HG03097 (cell line): Measurements from ENCODE around the gene PDE4B.
"Not testable (repeated sequence)": the region's sequence is repeated elsewhere in the genome, so short reads cannot be mapped to it uniquely, and the experiment has no call there.

ENCODE experiments used
- ATAC-seq: cut with Tn5 transposase; IDR thresholded peaks from one replicate; pipeline ENCODE4 v1.9.1; 2021; ENCODE audit not compliant: unreplicated experiment, low FRiP score

PDE4B gene

GRCh38 chr1:66108624-66109023, 315.9 kb downstream of the PDE4B start:
- ATAC-seq: no peak

- no peak for ATAC-seq
Measured at GRCh38 chr1:66112744-66113400, 320.2 kb downstream of the PDE4B start.

- ATAC-seq: no peak
Measured at GRCh38 chr1:66119148-66119547, 326.5 kb downstream of the PDE4B start.

GRCh38 chr1:66124670-66125069, 332.0 kb downstream of the PDE4B start:
- ATAC-seq: no peak

GRCh38 chr1:66128641-66129040, 335.9 kb downstream of the PDE4B start:
- not testable (repeated sequence) for ATAC-seq

- no peak for ATAC-seq
Measured at GRCh38 chr1:66132324-66132723, 339.6 kb downstream of the PDE4B start.

- no peak for ATAC-seq
Measured at GRCh38 chr1:66134004-66134403, 341.3 kb downstream of the PDE4B start.

- ATAC-seq: no peak
Measured at GRCh38 chr1:66135161-66135560, 342.5 kb downstream of the PDE4B start.

- not testable (repeated sequence) for ATAC-seq
Measured at GRCh38 chr1:66136423-66136822, 343.7 kb downstream of the PDE4B start.

- ATAC-seq: no peak
Measured at GRCh38 chr1:66137235-66137634, 344.5 kb downstream of the PDE4B start.

- ATAC-seq: no peak
Measured at GRCh38 chr1:66138613-66139012, 345.9 kb downstream of the PDE4B start.

GRCh38 chr1:66140072-66140471, 347.4 kb downstream of the PDE4B start:
- ATAC-seq: no peak

GRCh38 chr1:66143651-66144050, 351.0 kb downstream of the PDE4B start:
- no peak for ATAC-seq

GRCh38 chr1:66147226-66147835, 354.6 kb downstream of the PDE4B start:
- ATAC-seq: no peak

- ATAC-seq: no peak
Measured at GRCh38 chr1:66152034-66152433, 359.3 kb downstream of the PDE4B start.

GRCh38 chr1:66154394-66154793, 361.7 kb downstream of the PDE4B start:
- ATAC-seq: no peak

- no peak for ATAC-seq
Measured at GRCh38 chr1:66156144-66156543, 363.4 kb downstream of the PDE4B start.

- no peak for ATAC-seq
Measured at GRCh38 chr1:66159800-66160199, 367.1 kb downstream of the PDE4B start.

- no peak for ATAC-seq
Measured at GRCh38 chr1:66160719-66161118, 368.0 kb downstream of the PDE4B start.

GRCh38 chr1:66166753-66167152, 374.1 kb downstream of the PDE4B start:
- ATAC-seq: no peak

GRCh38 chr1:66167267-66167666, 374.6 kb downstream of the PDE4B start:
- no peak for ATAC-seq

- no peak for ATAC-seq
Measured at GRCh38 chr1:66168467-66168887, 375.8 kb downstream of the PDE4B start.
